PC-9 (cell line): Measurements from ENCODE around the gene KCNK15. TPM values are rescaled to one million over a fixed set of nuclear protein-coding genes. Genes with fewer than 3 reads are reported as not detected.
"Not testable (repeated sequence)": the region's sequence is repeated elsewhere in the genome, so short reads cannot be mapped to it uniquely, and the experiment has no call there.

Experiments used
- BruUV-seq: library from RNA; stranded (reverse); fragments of 400-500 nt; replicated peaks from 2 replicates; lab custom pipeline; 2021; lab: Mats Ljungman, UMichigan
- CTCF ChIA-PET: fragments of 300-600 bp; sonication (Branson Sonifier 250); formaldehyde crosslinking; loops from one replicate; lab custom pipeline; 2022; ENCODE audit warnings: antibody characterized with exemption; lab: Charles Lee
- POLR2A ChIA-PET: fragments of 300-600 bp; sonication (Branson Sonifier 250); formaldehyde crosslinking; loops from one replicate; lab custom pipeline; 2022; ENCODE audit warnings: antibody characterized with exemption; ENCODE audit not compliant: unreplicated experiment; lab: Charles Lee
- DNase-seq, 2 experiments: peaks; one replicate each; pipeline versions ENCODE4 v3.0.0 to v3.0.0-alpha.2; 2015 to 2022; ENCODE audit warnings: mixed read lengths in 1 of 2
- H2AFZ ChIP-seq: fragments of 200-600 bp; sonication (generic); 2 replicates; pipeline ENCODE4 v1.8.1; 2017; ENCODE audit warnings: antibody characterized with exemption
- H3F3A ChIP-seq: fragments of 200-600 bp; sonication (generic); 2 replicates; pipeline ENCODE4 v1.8.1; 2017; ENCODE audit warnings: antibody characterized with exemption, mild to moderate bottlenecking, low read depth; ENCODE audit not compliant: insufficient read depth
- H3K27ac ChIP-seq: fragments of 200-600 bp; sonication (generic); 2 replicates; pipeline ENCODE4 v1.6.1; 2016; ENCODE audit warnings: mixed run types
- H3K27me3 ChIP-seq: fragments of 200-600 bp; sonication (generic); 2 replicates; pipeline ENCODE4 v1.6.1; 2016; ENCODE audit warnings: low read depth, mixed run types; ENCODE audit not compliant: insufficient read depth
- H3K36me3 ChIP-seq: fragments of 200-600 bp; sonication (generic); 2 replicates; pipeline ENCODE4 v1.6.1; 2016; ENCODE audit warnings: low read depth, mixed run types
- H3K4me1 ChIP-seq: fragments of 200-600 bp; sonication (generic); replicated peaks from 2 replicates; pipeline ENCODE4 v1.6.1; 2016; ENCODE audit warnings: mixed run types; ENCODE audit not compliant: insufficient read depth
- H3K4me2 ChIP-seq: fragments of 200-600 bp; sonication (generic); 2 replicates; pipeline ENCODE4 v1.6.1; 2017; ENCODE audit warnings: mixed run types
- H3K4me3 ChIP-seq: fragments of 200-600 bp; sonication (generic); 2 replicates; pipeline ENCODE4 v1.6.1; 2016; ENCODE audit warnings: mixed run types
- H3K79me2 ChIP-seq: fragments of 200-600 bp; sonication (generic); 2 replicates; pipeline ENCODE4 v1.6.1; 2017; ENCODE audit warnings: low read depth, mixed run types
- H3K9me2 ChIP-seq: fragments of 200-600 bp; sonication (generic); 2 replicates; pipeline ENCODE4 v1.8.1; 2017; ENCODE audit warnings: mild to moderate bottlenecking; ENCODE audit not compliant: insufficient read depth
- H3K9me3 ChIP-seq: fragments of 200-600 bp; sonication (generic); 2 replicates; pipeline ENCODE4 v1.8.1; 2016; ENCODE audit warnings: low read depth; ENCODE audit not compliant: insufficient read depth
- H4K20me1 ChIP-seq: fragments of 200-600 bp; sonication (generic); 2 replicates; pipeline ENCODE4 v1.8.1; 2017; ENCODE audit not compliant: insufficient read depth
- EZH2 ChIP-seq: fragments of 200-600 bp; sonication (generic); IDR thresholded peaks from 2 replicates; pipeline ENCODE4 v1.8.0; 2017; ENCODE audit warnings: antibody characterized with exemption, low read depth
- intact Hi-C: fragments of 100-400 bp; cut with micrococcal nuclease; formaldehyde crosslinking; loops from one replicate; pipeline ENCODE4 v1.10.0; 2022; ENCODE audit not compliant: unreplicated experiment
- total RNA-seq: library from RNA; stranded (reverse); gene quantifications from 2 replicates; pipeline ENCODE4 v1.2.3, GENCODE V29; 2021
- TF ChIP-seq, protein P1 (sequence below): fragments of 200-600 bp; sonication (generic); conservative IDR thresholded peaks from 2 replicates; pipeline ENCODE4 v1.6.1; 2017; ENCODE audit warnings: mixed run types, antibody characterized with exemption, mild to moderate bottlenecking, moderate library complexity

The KCNK15 gene
- total RNA-seq, 1 experiment from 2014 or later: 0.26 TPM

DNA sequence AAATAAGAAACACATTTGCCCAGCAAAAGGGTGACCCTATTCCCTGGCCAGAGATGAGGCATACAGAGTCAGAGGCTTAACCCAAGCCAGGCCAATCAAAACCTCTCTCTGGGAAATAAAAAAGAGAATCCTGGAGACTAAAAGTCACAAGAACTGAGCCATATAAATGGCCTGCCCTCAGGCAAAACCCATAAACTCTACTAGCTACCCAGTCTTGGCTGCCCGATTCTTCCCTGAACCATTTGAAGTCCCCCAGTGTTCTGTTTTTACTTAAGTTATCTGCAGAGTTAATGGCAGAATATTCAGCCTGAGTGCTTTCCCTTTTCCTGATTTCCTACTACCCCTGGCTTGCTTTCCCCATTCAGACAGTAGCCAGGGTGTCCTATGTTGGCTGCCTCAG, 13.9 kb downstream of the KCNK15 start:
- Histone ChIP-seq H3K79me2 (no peaks in the 10 kb centered on the region), H3K4me1 (no peaks in the 10 kb centered on the region), H3K4me3 (no peak overlapping the region), H2AFZ (no peak overlapping the region), H3K9me3 (no peaks in the 10 kb centered on the region), H3K9me2 (no peaks in the 10 kb centered on the region), H3K27me3 (peaks cover 94% of the 10 kb centered on the region), H4K20me1 (no peaks in the 10 kb centered on the region), H3K4me2 (no peak overlapping the region), H3K27ac (no peak overlapping the region), H3K36me3 (no peaks in the 10 kb centered on the region), H3F3A (no peaks in the 10 kb centered on the region)
- TF ChIP-seq, protein P1, sequence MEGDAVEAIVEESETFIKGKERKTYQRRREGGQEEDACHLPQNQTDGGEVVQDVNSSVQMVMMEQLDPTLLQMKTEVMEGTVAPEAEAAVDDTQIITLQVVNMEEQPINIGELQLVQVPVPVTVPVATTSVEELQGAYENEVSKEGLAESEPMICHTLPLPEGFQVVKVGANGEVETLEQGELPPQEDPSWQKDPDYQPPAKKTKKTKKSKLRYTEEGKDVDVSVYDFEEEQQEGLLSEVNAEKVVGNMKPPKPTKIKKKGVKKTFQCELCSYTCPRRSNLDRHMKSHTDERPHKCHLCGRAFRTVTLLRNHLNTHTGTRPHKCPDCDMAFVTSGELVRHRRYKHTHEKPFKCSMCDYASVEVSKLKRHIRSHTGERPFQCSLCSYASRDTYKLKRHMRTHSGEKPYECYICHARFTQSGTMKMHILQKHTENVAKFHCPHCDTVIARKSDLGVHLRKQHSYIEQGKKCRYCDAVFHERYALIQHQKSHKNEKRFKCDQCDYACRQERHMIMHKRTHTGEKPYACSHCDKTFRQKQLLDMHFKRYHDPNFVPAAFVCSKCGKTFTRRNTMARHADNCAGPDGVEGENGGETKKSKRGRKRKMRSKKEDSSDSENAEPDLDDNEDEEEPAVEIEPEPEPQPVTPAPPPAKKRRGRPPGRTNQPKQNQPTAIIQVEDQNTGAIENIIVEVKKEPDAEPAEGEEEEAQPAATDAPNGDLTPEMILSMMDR: no peak
- no peak for TF ChIP-seq EZH2
- BruUV-seq: no TSS peak
- ChIA-PET POLR2A (no interaction called here), CTCF (no interaction called here)
- intact Hi-C loops: no loop called here
- no peak for DNase-seq

DNA sequence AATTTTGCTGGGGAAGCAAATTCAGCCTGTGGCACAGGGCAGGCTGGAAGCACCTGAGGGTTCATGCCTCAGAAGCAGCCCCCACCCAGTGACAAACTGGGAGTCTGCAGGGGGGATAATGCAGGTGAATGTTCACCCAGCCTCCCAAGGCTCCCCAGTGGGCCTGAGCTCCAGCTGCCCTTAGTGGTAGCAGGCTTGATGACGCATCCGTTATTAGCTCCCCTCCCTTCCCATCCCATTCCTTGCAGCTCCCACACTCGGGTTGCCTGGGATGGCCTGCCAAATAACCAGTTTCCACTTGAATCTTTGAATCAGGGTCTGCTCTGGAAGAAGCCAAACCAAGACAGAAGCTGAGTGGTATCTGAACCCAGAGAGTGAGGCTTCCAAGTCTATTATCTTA, 15.8 kb downstream of the KCNK15 start:
- no peaks in the 10 kb centered on the region for H3K9me3 ChIP-seq
- ChIA-PET CTCF (no interaction called here), POLR2A (no interaction called here)
- no peaks in the 10 kb centered on the region for H3K36me3 ChIP-seq
- no TSS peak for BruUV-seq
- no peaks in the 10 kb centered on the region for H3K9me2 ChIP-seq
- no peaks in the 10 kb centered on the region for H3K79me2 ChIP-seq
- intact Hi-C loops: no loop called here
- no peaks in the 10 kb centered on the region; the same call in 1 of the 2 replicates for H3K4me1 ChIP-seq
- peaks cover 94% of the 10 kb centered on the region for H3K27me3 ChIP-seq
- no peak for DNase-seq
- no peak overlapping the region for H3K27ac ChIP-seq
- H2AFZ ChIP-seq: no peak overlapping the region
- no peak overlapping the region for H3K4me2 ChIP-seq
- no peak overlapping the region for H3K4me3 ChIP-seq
- no peaks in the 10 kb centered on the region for H4K20me1 ChIP-seq
- no peaks in the 10 kb centered on the region for H3F3A ChIP-seq
- no peak for TF ChIP-seq EZH2
- TF ChIP-seq, protein P1: no peak

DNA sequence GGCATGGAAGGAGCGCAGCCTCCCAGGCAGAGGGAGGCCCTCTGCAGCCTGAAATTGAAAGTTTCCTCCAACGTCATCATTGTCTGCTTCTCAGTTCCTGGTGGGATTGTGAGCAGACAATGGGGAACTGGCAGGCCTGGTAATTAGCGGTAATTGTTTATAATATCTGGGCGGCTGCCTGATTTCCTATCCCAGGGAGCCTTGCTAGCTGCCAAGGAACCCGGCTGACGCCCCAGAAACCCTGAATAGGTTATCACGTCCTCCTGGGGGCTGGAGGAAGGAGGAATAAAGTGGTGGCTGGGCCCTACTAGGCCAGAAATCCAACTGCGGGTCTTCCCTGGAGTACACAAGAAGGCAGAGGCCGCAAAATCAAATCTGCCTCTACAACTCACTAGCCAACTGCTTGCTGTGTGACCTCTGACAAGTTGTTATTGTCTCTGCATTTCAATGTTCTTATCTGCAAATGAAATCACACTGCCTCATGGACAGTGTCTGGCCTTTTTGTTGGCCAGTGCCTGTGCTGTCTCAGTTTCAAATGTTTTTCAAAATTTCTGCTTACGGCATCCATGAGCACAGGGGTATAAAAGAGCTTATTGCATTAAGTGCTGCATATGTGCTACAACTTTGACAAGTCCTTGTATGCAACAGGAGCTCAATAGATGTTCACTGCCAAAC, 16.9 kb downstream of the KCNK15 start:
- H4K20me1 ChIP-seq: no peaks in the 10 kb centered on the region
- intact Hi-C loops: no loop called here
- no peaks in the 10 kb centered on the region for H3K79me2 ChIP-seq
- no peaks in the 10 kb centered on the region for H3K36me3 ChIP-seq
- no peak overlapping the region for H3K4me2 ChIP-seq
- POLR2A ChIA-PET: no interaction called here
- BruUV-seq: no TSS peak
- no peaks in the 10 kb centered on the region for H3K9me3 ChIP-seq
- TF ChIP-seq EZH2: no peak
- TF ChIP-seq, protein P1: no peak
- no peak for DNase-seq
- H3K27ac ChIP-seq: no peak overlapping the region
- CTCF ChIA-PET: no interaction called here
- H3K9me2 ChIP-seq: no peaks in the 10 kb centered on the region
- H3F3A ChIP-seq: no peaks in the 10 kb centered on the region
- no peak overlapping the region for H3K4me3 ChIP-seq
- no peaks in the 10 kb centered on the region; the same call in 1 of the 2 replicates for H3K4me1 ChIP-seq
- peaks cover 94% of the 10 kb centered on the region for H3K27me3 ChIP-seq
- no peak overlapping the region for H2AFZ ChIP-seq

GRCh38 chr20:44763798-44764197, 18.1 kb downstream of the KCNK15 start:
- BruUV-seq, H3K79me2 ChIP-seq, CTCF ChIA-PET, H3K9me2 ChIP-seq, intact Hi-C loops, H3K4me2 ChIP-seq, H3K4me3 ChIP-seq, H2AFZ ChIP-seq, H3K36me3 ChIP-seq, H3F3A ChIP-seq, H3K9me3 ChIP-seq, H4K20me1 ChIP-seq, DNase-seq, H3K4me1 ChIP-seq, H3K27ac ChIP-seq, POLR2A ChIA-PET: not testable (repeated sequence)
- H3K27me3 ChIP-seq: peaks cover 94% of the 10 kb centered on the region
